DND-41 (cell line): ENCODE results near the gene RNF175.

Experiments
- CTCF ChIP-seq: IDR thresholded peaks from 2 replicates; pipeline ENCODE4 v1.5.1; 2012; ENCODE audit warnings: borderline replicate concordance, low read length, moderate library complexity, mild to moderate bottlenecking; ENCODE audit not compliant: poor library complexity, severe bottlenecking; ENCODE audit errors: extremely low read depth
- EZH2 ChIP-seq: IDR thresholded peaks from 3 replicates; pipeline ENCODE4 v1.6.1; 2012; ENCODE audit warnings: borderline replicate concordance, low read depth, mild to moderate bottlenecking, moderate library complexity, low read length, inconsistent platforms; ENCODE audit not compliant: severe bottlenecking

- TF ChIP-seq CTCF (no peak), EZH2 (no peak)
Measured at GRCh38 chr4:153806073-153806472, 46.2 kb upstream of the RNF175 start.
